ENCODE data around the gene SYNE1.

Gene SYNE1

DNA sequence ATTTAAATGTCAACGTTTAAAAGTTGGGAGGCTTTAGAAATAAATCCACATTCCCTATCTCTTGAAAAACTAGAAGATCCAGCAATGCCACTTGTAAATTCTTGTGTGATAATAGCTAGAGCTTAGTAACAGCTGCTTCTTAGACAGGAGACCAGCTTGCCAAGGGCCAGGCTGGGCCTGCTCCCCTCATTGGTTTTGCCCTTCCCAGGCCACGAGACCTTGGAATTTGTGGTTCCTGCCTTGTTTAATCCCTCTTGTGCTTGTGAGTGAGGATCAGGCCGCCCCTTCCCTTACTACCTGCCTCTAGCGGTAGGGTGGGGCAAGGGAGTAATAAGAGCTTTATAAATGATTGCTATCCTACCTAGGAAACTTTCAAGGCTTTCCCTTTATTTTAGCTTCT is 363.5 kb downstream of the SYNE1 start:
- H3K36me3 Mint-ChIP-seq (ENCODE audit: low read depth): peaks cover 29% of the 10 kb centered on the region
- H3K4me1 Mint-ChIP-seq: peaks cover 47% of the 10 kb centered on the region
- no peaks in the 10 kb centered on the region for H3K27me3 Mint-ChIP-seq (ENCODE audit: low read depth)
- H3K27ac Mint-ChIP-seq: peak overlapping the region; percentile 81 to 97 (median 96)
- H3K4me3 Mint-ChIP-seq: peak overlapping the region in 2 of 3 experiments; percentile 22 to 32
- no peaks in the 10 kb centered on the region for H3K9me3 Mint-ChIP-seq
- TF ChIP-seq, protein P1, sequence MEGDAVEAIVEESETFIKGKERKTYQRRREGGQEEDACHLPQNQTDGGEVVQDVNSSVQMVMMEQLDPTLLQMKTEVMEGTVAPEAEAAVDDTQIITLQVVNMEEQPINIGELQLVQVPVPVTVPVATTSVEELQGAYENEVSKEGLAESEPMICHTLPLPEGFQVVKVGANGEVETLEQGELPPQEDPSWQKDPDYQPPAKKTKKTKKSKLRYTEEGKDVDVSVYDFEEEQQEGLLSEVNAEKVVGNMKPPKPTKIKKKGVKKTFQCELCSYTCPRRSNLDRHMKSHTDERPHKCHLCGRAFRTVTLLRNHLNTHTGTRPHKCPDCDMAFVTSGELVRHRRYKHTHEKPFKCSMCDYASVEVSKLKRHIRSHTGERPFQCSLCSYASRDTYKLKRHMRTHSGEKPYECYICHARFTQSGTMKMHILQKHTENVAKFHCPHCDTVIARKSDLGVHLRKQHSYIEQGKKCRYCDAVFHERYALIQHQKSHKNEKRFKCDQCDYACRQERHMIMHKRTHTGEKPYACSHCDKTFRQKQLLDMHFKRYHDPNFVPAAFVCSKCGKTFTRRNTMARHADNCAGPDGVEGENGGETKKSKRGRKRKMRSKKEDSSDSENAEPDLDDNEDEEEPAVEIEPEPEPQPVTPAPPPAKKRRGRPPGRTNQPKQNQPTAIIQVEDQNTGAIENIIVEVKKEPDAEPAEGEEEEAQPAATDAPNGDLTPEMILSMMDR (IDR thresholded peaks at IDR 0.05; ENCODE audit: unreplicated experiment in 3 of 3): no peak

DNA sequence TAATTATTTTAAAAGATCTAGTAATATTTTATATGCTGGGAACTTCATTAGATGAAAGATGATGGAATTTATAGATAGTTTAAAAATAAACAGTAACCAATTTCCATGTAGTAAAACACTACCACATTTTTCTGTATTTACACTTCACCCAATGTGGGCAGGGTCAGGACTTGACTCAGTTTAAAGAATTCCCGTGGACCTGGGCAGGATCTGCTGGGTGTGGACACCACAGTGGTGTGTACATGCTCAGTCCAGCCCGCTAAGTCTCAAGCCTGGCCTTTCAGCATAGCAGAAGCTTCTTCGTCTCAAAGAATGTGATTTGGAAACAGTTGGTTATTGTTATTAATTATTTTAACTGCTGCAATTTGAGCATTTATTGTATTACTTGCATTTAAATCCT is 364.2 kb downstream of the SYNE1 start:
- Mint-ChIP-seq H3K9me3 (no peaks in the 10 kb centered on the region), H3K4me3 (no peak overlapping the region), H3K27me3 (ENCODE audit: low read depth) (no peaks in the 10 kb centered on the region), H3K27ac (peak overlapping the region in 1 of 3 experiments; percentile 96), H3K4me1 (peaks cover 47% of the 10 kb centered on the region), H3K36me3 (ENCODE audit: low read depth) (peaks cover 27% of the 10 kb centered on the region)
- TF ChIP-seq, protein P1 (IDR thresholded peaks at IDR 0.05; ENCODE audit: unreplicated experiment in 3 of 3): no peak

DNA sequence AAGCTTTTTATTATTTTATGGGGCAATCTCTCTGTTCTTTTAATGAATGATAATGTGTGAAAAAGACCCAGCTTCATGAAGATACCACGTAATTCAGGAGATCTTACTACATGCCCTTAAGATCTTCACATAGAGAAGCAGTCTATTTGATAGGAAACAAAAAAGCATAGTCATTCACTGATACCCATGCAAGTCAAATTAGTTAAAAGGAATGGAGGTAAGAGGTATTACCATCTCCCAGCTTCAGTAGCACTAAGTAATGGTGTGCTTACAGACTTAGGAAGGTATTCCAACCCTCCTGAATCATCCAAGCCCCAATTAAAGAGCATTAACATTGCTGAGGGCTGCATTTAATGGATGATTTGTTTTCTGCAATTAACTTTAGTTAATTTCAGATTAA is 364.7 kb downstream of the SYNE1 start:
- no peak overlapping the region for H3K4me3 Mint-ChIP-seq
- TF ChIP-seq, protein P1 (IDR thresholded peaks at IDR 0.05; ENCODE audit: unreplicated experiment in 3 of 3): no peak
- H3K36me3 Mint-ChIP-seq (ENCODE audit: low read depth): peaks cover 22% of the 10 kb centered on the region
- no peaks in the 10 kb centered on the region for H3K9me3 Mint-ChIP-seq
- H3K27me3 Mint-ChIP-seq (ENCODE audit: low read depth): no peaks in the 10 kb centered on the region
- peaks cover 47% of the 10 kb centered on the region for H3K4me1 Mint-ChIP-seq
- peak overlapping the region in 2 of 3 experiments; percentile 96 for H3K27ac Mint-ChIP-seq

DNA sequence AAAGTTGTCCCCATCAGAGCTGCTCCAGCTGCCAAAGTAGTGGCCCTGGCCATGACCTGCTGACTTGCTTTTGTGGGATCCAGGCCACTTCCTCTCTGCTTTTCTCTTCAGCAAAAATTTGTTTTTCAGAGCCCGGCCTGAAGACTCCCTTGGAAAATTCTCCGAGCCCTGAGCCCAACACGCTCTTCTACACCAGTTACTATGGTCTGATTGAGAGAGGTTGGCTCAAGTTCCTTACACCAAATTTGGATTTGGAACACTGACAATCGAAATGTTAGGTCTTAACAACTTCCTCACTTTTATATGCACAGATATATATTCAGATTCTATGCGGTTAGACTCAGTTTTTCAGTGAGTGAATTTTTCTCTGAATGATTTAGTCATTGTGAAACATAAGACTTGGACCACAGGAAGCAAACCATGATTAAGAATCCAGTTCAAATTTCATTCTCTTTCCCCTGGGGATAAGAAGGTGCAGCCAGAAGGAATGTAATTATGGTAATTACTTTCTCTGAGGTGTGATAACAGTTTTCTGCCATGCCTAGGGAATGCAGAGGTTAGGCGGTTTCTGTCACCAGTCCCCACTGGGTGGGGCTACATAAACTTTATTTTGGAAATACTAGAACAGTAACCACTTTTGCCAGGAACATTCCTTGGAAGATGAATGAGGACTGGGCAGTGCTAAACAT is 365.2 kb downstream of the SYNE1 start:
- Mint-ChIP-seq H3K9me3 (no peaks in the 10 kb centered on the region), H3K4me3 (peak overlapping the region in 1 of 3 experiments; percentile 15), H3K4me1 (peaks cover 47% of the 10 kb centered on the region), H3K27ac (peak overlapping the region; percentile 45 to 96 (median 96)), H3K36me3 (ENCODE audit: low read depth) (peaks cover 20% of the 10 kb centered on the region), H3K27me3 (ENCODE audit: low read depth) (no peaks in the 10 kb centered on the region)
- TF ChIP-seq, protein P1 (IDR thresholded peaks at IDR 0.05; ENCODE audit: unreplicated experiment in 3 of 3): no peak

DNA sequence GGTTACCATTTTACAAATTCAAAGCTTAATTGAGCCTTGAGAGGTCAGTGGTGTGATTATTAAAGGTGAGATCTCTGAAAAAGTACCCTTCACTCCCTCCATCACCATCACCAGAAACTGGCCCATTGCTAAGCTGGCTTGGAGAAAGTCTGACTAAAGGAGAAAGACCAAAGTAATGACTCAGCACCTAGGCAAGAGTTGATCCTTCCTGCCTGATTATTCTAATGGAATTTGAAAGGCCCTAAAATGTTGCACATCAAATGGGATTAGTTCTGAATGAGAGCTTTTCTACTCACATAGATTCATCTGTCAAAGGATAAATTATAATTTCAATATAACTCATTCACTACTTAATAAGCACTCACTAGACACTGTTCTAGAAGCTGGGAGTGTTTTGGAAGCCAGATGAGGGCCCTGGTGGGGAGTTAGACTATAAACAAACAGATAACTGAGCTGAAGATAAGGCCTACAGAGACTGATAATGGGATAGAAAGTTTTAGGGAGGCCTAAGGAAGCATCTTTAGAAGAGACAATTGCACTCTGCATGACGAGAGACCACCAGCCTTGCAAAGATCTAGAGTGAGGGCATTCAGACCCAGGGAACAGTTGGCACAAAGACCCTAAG is 366.7 kb downstream of the SYNE1 start:
- peak overlapping the region in 2 of 3 experiments; percentile 74 to 96 for H3K27ac Mint-ChIP-seq
- H3K9me3 Mint-ChIP-seq: no peaks in the 10 kb centered on the region
- TF ChIP-seq, protein P1 (IDR thresholded peaks at IDR 0.05; ENCODE audit: unreplicated experiment in 3 of 3): no peak
- H3K4me1 Mint-ChIP-seq: peaks cover 51% of the 10 kb centered on the region
- H3K27me3 Mint-ChIP-seq (ENCODE audit: low read depth): no peaks in the 10 kb centered on the region
- peaks cover 15% of the 10 kb centered on the region for H3K36me3 Mint-ChIP-seq (ENCODE audit: low read depth)
- no peak overlapping the region for H3K4me3 Mint-ChIP-seq
